A673 (cell line): Measurements from ENCODE around the gene ADAMTSL3. TPM values are rescaled to one million over a fixed set of nuclear protein-coding genes. Genes with fewer than 3 reads are reported as not detected.
"Not testable (repeated sequence)": the region's sequence is repeated elsewhere in the genome, so short reads cannot be mapped to it uniquely, and the experiment has no call there.

Experiments used
- BruUV-seq: library from RNA; stranded (reverse); fragments of 400-500 nt; replicated peaks from 2 replicates; lab custom pipeline; 2021; lab: Mats Ljungman, UMichigan
- CTCF ChIA-PET: fragments of 300-600 bp; sonication (Branson Sonifier 250); formaldehyde crosslinking; loops from one replicate; lab custom pipeline; 2022; ENCODE audit warnings: antibody characterized with exemption; lab: Charles Lee
- POLR2A ChIA-PET: fragments of 300-600 bp; sonication (Branson Sonifier 250); formaldehyde crosslinking; loops from one replicate; lab custom pipeline; 2022; ENCODE audit warnings: antibody characterized with exemption; ENCODE audit not compliant: low non-redundant PET; lab: Charles Lee
- DNase-seq: peaks from one replicate; pipeline ENCODE4 v3.0.0-alpha.2; 2015; ENCODE audit warnings: low spot score
- H3K27ac ChIP-seq: fragments of 200-600 bp; sonication (generic); 2 replicates; pipeline ENCODE4 v1.5.1; 2016; ENCODE audit warnings: mixed run types, low read depth, mild to moderate bottlenecking, mixed read lengths, antibody characterized with exemption, low read length; ENCODE audit not compliant: poor library complexity, severe bottlenecking
- H3K27me3 ChIP-seq: fragments of 200-600 bp; sonication (generic); replicated peaks from 2 replicates; pipeline ENCODE4 v1.6.1; 2017; ENCODE audit warnings: mixed run types, low read depth, mild to moderate bottlenecking, mixed read lengths, antibody characterized with exemption, low read length; ENCODE audit not compliant: insufficient read depth, poor library complexity
- H3K36me3 ChIP-seq: fragments of 200-600 bp; sonication (generic); 2 replicates; pipeline ENCODE4 v1.6.1; 2016; ENCODE audit warnings: mixed run types, mild to moderate bottlenecking, mixed read lengths, antibody characterized with exemption, low read length; ENCODE audit not compliant: insufficient read depth, poor library complexity, severe bottlenecking
- H3K4me1 ChIP-seq: fragments of 200-600 bp; sonication (generic); 2 replicates; pipeline ENCODE4 v1.6.1; 2017; ENCODE audit warnings: mixed run types, mild to moderate bottlenecking, mixed read lengths, antibody characterized with exemption, low read length; ENCODE audit not compliant: insufficient read depth, poor library complexity, severe bottlenecking
- H3K4me3 ChIP-seq: fragments of 200-600 bp; sonication (generic); 2 replicates; pipeline ENCODE4 v1.5.1; 2016; ENCODE audit warnings: low read depth, mixed run types, mild to moderate bottlenecking, mixed read lengths, low read length; ENCODE audit not compliant: poor library complexity, severe bottlenecking
- H3K9me3 ChIP-seq: fragments of 200-600 bp; sonication (generic); 2 replicates; pipeline ENCODE4 v1.6.1; 2016; ENCODE audit warnings: mixed run types, low read depth, mild to moderate bottlenecking, mixed read lengths, antibody characterized with exemption, low read length; ENCODE audit not compliant: poor library complexity, severe bottlenecking
- CTCF ChIP-seq: fragments of 300-800, 200-600 bp; sonication (generic); conservative IDR thresholded peaks from 2 replicates; pipeline ENCODE4 v1.5.1; 2017; ENCODE audit warnings: low read depth, mild to moderate bottlenecking, antibody characterized with exemption, low read length, moderate library complexity, mixed read lengths
- EZH2 ChIP-seq: fragments of 200-600 bp; sonication (generic); IDR thresholded peaks from 2 replicates; pipeline ENCODE4 v1.6.1; 2017; ENCODE audit warnings: borderline replicate concordance, low read depth, mild to moderate bottlenecking, mixed read lengths, antibody characterized with exemption, low read length; ENCODE audit not compliant: poor library complexity, severe bottlenecking
- intact Hi-C: fragments of 100-400 bp; cut with micrococcal nuclease; formaldehyde crosslinking; loops from one replicate; pipeline ENCODE4 v1.10.0; 2022; ENCODE audit not compliant: unreplicated experiment
- total RNA-seq: library from RNA; stranded (reverse); gene quantifications from 2 replicates; pipeline ENCODE4 v1.2.3, GENCODE V29; 2021

ADAMTSL3 gene
- total RNA-seq, 1 experiment from 2014 or later = 0.95 TPM

- Histone ChIP-seq H3K27ac (no peak overlapping the region), H3K27me3 (no peaks in the 10 kb centered on the region), H3K4me3 (no peak overlapping the region), H3K4me1 (no peaks in the 10 kb centered on the region), H3K9me3 (no peaks in the 10 kb centered on the region), H3K36me3 (no peaks in the 10 kb centered on the region)
- no peak for TF ChIP-seq EZH2
- TF ChIP-seq CTCF = no peak
- POLR2A ChIA-PET = no interaction called here
- CTCF ChIA-PET = no interaction called here
- intact Hi-C loops = no loop called here
- no peak for DNase-seq
- BruUV-seq = no TSS peak
Measured at GRCh38 chr15:83700082-83700481, 46.2 kb downstream of the ADAMTSL3 start.

DNA sequence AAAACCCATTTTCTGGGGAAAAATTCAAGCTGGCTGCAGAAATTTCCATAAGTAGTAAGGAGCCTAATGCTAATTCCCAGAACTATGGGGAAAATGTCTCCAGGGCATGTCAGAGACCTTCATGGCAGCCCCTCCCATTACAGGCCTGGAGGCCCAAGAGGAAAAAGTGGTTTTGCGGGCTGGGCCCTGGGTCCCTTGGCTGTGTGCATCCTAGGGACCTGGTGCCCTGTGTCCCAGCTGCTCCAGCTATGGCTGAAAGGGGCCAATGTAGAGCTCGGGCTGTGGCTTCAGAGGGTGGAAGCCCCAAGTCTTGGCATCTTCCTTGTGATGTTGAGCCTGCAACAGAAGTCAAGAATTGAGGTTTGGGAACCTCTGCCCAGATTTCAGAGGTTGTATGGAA is 48.4 kb downstream of the ADAMTSL3 start:
- intact Hi-C loops, H3K9me3 ChIP-seq, CTCF ChIA-PET, POLR2A ChIA-PET, BruUV-seq, H3K27me3 ChIP-seq, H3K4me1 ChIP-seq, DNase-seq, H3K36me3 ChIP-seq, H3K4me3 ChIP-seq, H3K27ac ChIP-seq: not testable (repeated sequence)

DNA sequence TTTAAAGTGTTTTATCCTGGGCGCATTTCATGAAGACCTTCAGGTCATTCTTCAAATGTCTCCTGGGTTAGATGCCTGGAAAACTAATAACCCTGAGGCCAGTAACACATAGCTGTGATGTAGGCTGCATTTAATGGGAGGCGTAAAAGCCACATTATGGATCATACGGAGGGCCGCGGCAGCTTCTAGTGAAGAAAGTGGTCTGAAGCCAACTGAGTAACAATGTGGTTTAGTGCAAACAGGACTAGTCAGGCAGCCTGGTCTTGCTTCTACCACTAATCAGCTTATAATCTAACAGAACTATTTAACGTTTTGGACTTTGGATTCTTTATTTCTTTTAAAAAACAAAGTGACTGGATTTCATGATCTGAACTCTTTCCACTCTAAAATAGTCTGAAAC is 54.4 kb downstream of the ADAMTSL3 start:
- intact Hi-C loops = no loop called here
- no TSS peak for BruUV-seq
- Histone ChIP-seq H3K36me3 (no peaks in the 10 kb centered on the region), H3K4me1 (no peaks in the 10 kb centered on the region), H3K27ac (no peak overlapping the region), H3K9me3 (no peaks in the 10 kb centered on the region), H3K4me3 (no peak overlapping the region), H3K27me3 (no peaks in the 10 kb centered on the region)
- TF ChIP-seq EZH2 (no peak), CTCF (no peak)
- POLR2A ChIA-PET = no interaction called here
- DNase-seq = no peak
- CTCF ChIA-PET = no interaction called here

DNA sequence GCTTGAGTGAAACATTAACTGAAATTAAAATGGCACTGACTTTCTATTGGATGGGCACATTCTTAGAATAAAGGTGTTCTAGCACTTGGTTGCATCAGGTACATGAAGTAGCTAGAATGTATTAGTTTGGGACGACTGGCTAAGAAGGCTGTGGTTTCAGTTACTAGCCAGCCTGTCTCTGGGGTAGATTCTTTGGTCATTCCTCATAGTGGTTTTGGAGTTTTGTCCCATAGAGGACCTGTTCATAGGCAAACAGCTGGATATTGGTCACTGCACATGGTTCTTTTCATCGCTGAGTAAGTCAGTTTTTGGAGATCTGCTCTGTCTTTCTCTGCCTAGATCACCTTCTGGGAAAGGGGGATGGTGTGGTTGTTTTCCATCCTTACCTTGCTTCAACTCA is 55.3 kb downstream of the ADAMTSL3 start:
- Histone ChIP-seq H3K27ac (no peak overlapping the region), H3K36me3 (no peaks in the 10 kb centered on the region), H3K4me3 (no peak overlapping the region), H3K27me3 (no peaks in the 10 kb centered on the region), H3K9me3 (no peaks in the 10 kb centered on the region), H3K4me1 (no peaks in the 10 kb centered on the region)
- ChIA-PET POLR2A (no interaction called here), CTCF (no interaction called here)
- BruUV-seq = no TSS peak
- TF ChIP-seq EZH2 = no peak
- no peak for TF ChIP-seq CTCF
- no peak for DNase-seq
- intact Hi-C loops = no loop called here
